Caki2 (cell line): ENCODE results near the gene DKK3. TPM values are rescaled to one million over a fixed set of nuclear protein-coding genes. Genes with fewer than 3 reads are reported as not detected.

Source experiments
- DNase-seq: peaks from one replicate; pipeline ENCODE4 v3.0.0-alpha.2; 2015; ENCODE audit warnings: low read depth
- in situ Hi-C: cut with HindIII; loops from 2 replicates; pipeline ENCODE4 v1.10.0; 2016; ENCODE audit warnings: low sequenced_read_pairs, low pct_unique_long_range_greater_than_20kb, mixed read lengths
- total RNA-seq: library from RNA; depleted of rRNA; stranded (reverse); fragments of >200 nt; shearing (Covaris generic); gene quantifications from 2 replicates; pipeline ENCODE4 v1.2.3, GENCODE V29; 2014; ENCODE audit warnings: low replicate concordance; rRNA removed

The DKK3 gene
- total RNA-seq = 54.2 and 67.3 TPM in 2 replicates

DNA sequence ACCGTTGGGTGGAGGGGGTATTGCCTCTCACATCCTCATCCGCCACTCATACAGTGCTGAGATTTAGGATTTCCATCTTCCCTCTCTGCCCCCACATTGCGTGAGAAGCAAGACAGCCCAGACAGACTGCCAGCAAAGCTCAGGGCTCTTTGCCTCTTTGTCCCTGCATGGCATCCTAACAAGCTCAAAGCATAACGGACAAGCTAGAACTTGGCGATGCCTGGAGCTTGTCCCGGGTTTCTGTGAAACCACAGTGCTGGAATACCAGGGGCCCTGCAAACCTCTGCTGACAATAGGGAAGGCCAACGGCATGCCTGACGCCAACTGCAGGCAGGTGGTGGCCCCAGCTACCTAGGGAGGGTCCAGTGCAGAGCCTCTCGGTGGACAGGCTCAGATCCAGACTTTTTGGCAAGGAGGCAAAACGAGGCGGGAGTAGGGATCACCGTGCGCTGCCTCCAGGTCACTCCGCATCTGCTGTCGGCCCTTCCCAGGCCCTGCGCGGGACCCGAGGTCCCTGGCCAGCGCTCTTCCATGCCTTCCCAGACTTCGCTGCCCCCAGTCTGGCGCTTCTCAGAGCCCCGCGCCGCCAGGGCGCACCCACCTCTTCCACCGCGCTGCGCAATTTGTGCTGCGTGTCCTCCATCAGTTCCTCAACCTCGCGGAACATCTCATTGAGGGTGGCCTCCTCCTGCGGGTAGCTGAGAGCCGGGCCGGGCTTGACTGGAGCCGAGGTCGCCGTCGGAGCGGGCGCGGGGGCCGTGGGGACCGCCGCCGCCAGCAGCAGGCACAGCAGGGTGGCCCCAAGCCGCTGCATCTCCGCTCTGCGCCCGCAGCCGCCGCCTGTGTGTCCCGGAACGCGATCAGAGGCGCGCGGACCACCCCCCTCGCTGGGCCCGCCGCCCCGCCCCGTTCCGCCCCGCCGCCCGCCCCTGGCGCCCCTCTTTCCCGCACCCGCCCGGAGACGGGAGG is at the start of gene DKK3:
Gene DKK3, minus strand, starts transcription at position 858 of the 969 bp plus-strand sequence. Its CDS starts 44 bp downstream, at position 814.
- no peak for DNase-seq

DNA sequence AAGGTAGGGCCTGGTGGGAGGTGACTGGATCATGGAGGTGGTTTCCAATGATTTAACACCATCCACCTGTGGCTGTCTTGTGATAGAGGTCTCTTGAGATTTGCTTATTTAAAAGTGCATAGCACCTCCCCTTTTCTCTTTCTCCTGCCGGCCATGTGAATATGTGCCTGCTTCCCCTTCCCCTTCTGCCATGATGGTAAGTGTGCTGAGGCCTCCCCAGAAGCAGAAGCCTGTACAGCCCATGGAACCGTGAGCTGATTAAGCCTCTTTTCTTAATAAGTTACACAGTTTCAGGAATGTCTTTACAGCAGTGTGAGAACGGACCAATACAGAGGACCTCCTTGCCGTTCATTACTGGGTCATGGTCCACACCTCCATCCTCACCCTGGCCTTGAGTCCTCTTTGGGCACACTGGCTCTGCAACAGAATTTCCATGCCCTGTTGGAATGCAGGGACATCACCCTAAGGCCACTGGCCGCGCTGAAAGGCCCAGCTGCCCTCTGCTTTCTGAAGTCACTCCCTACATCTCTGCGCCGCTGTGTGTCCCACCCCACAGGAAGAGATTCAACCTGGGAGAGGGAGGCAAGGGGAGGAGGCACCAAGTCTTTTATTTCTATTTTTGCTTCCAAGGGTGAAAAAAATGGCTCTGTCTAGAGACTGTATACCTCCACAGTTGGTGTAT is 49.0 kb upstream of the DKK3 start:
- in situ Hi-C loops = no loop called here
- DNase-seq = no peak

More for the DNA sequence above, at the start of gene DKK3:
- in situ Hi-C loops = no loop called here

DNA sequence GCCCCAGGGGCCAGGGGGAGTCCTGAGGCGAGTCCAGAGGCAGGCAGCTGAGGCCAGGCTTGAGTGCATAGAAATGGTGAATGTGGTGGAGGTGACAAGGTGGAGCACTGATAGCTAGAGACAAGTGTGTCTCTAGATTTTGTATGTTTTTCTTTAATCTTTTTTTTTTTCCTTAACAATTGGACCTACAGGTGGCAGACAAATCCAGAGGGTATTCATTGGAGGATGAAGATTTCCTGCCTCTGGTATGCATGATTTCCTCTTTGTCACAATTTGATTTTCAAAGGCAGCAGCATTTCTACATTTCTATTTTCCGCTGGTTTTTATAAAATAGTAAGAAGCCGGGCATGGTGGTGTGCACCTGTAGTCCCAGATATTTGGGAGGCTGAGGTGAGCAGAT is 47.7 kb upstream of the DKK3 start:
- DNase-seq = no peak
- in situ Hi-C loops = no loop called here

DNA sequence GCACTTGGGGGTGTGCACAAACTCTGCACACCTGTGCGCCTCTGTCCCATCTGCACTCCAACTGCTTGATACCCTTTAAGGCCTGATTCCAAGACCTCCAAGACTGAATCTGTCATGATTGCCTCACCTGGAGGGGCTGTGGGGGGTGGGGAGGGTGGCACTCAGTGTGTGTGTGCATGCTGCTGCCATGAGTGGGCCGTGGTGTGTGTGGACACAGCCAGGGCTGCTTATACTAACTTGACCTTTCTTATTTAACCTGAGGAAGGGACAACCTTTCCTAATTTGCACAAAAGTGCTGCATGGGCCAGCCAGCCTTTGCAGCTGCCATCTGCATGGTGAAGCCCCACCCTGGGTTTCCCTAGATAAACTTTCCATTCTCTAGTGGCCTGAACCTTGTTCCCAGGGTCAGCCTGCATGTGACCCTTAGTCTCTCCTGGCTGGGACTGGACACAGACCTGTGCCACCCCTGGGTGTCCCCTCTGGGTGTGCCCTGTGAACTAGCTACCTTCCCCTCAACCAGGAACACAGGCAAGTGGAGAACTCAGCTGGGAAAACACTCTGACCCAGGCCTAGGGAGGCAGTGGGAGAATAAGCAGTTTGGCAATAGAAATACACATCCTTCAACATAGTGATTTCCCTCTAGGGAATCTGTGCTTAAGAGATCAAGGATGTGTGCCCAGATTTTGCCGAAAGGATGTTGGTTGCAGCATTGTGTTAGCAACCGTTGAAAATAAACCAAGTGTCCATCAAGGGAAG is 45.4 kb upstream of the DKK3 start:
- no peak for DNase-seq

DNA sequence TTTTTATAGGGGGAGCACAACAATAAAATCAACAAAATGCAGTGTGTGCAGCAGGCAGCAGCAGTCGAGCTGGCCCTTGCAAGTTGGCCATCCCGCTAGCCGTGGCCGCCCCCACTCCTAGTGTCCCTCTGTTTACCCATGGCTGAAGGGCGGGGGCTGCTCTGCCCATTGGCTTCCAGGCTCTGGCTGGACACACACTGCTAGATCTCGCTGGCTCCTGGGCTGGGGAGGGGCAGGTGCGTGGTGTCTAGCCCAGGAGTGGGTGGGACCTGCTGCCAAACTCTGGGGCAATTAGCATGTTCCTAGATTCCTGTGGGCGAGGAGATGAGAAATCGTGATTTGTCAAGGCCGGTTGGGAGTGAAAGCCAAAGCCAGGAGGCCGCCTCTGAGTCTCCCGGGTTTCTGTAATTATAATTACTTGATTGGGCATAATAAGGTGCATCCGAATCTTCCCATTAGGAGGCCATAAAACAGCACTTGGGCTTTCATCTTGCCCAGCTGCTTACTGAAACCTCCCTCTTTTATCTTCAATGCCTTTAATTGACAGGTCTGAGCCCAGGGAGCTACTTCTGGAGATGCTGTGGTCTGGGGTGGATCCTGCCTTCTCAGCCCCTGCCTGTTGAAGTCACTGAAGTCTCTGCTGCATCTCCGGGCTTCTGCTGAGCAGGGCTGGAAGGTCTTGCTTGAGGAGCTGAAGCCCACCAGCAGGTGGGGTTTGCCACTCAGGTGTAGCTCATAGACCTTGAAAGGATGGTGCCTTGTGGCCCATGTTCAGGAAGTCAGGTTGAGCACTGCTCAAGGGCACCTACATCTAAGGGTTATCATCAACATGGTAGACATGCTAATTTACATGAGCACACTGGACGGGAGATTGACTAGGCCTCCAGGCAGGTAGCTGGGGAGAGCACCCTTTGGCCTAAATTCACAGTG is 44.5 kb upstream of the DKK3 start:
- no peak for DNase-seq
- in situ Hi-C loops = no loop called here

More for the DNA sequence above, 45.4 kb upstream of the DKK3 start:
- in situ Hi-C loops = no loop called here

DNA sequence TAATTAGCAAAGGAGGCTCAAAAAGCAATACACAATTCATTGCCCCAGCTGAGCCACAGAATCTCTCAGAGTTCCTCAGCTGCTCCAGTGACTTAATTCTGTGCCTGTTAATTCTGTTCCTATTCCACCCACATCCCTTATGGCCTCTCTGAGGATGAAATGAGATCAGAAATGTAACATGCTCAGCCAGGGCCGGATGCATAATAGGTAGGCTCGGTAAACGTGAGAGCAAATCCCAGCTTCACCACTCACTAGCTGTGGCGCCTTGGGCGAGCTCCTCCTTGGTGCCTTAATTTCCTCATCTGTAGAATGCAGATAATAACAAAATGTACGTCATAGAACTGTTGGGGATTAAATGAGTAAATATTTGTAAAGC is 42.8 kb upstream of the DKK3 start:
- in situ Hi-C loops = no loop called here
- DNase-seq = no peak

DNA sequence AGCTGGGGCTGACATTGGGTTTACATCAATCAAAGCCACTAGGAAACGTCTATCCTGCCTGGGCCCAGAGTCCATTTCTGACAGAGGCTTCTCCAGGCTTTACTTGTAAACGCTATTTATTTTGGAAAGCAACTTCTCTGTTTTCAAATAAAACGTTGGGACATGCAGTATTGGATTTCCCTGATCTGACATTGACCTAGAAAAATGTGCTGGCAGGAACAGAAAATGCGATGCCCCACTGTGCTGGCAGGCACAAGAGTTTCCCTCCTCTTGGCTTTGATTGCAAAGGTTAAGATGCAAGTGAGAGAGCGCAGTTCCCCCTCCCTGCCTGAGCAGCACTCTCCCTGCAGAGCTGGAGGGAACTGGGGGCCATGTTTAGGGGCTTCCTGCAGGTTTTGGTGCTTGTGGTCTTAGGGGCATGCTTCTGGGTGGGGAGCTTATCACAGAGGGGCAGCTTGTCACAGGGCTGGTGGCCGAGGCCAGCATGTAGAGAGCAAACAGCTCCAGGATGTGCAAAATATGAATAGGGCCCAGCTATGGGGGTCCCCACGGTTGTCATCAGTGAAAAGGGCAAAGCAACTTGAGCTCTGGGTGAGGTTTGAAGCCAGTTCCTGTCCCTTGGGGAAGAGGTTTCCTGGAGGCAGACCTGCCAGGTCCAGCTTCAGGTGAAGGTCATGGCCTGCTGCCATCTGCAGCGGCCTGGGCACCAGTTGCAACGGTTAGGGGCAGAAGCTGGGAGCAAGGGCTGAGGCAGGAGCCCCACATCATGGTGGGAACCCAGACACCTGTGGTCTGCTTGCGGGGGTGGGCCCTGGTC is 42.3 kb upstream of the DKK3 start:
- no peak for DNase-seq
- in situ Hi-C loops = no loop called here

DNA sequence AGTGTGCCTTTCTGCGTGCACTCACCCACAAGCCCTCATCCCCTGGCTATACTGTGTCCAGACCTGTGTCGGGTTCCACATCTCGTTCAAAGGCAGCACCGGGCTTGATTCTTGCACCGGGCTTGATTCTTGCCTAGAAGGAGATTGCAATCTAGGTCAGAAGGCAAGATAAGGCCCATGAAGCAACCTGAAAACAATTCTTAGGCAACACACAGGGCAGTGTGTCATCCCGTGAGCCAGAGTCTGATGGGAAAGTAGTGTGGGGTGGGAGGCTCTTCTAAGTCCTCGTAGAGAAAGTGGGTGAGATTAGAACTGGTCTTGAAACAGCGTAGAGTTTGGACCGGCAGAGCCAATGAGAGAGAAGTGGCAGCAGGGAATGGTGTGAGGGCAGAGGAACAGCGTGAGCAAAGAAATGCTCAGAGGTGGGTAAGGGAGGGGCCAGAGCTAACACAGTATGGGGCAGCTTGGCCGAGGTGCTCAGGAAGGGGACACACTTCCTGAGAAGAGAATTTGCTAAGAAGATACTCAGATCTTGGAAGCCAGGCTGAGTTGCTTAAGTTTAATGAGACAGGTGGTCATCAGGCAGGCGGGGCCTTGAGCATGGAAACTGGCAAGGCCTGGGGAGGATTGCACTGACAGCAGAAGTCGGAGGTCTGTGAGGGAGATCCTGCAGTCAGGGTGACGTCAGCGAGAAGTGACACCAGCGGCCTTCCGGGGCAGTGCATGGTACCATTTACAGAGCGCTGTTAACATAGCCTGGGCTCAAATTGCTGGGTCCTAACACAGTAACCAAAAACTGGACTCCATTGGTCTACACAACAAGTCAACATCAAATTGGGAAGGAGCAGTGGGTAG is 40.7 kb upstream of the DKK3 start:
- DNase-seq = no peak
- in situ Hi-C loops = no loop called here

DNA sequence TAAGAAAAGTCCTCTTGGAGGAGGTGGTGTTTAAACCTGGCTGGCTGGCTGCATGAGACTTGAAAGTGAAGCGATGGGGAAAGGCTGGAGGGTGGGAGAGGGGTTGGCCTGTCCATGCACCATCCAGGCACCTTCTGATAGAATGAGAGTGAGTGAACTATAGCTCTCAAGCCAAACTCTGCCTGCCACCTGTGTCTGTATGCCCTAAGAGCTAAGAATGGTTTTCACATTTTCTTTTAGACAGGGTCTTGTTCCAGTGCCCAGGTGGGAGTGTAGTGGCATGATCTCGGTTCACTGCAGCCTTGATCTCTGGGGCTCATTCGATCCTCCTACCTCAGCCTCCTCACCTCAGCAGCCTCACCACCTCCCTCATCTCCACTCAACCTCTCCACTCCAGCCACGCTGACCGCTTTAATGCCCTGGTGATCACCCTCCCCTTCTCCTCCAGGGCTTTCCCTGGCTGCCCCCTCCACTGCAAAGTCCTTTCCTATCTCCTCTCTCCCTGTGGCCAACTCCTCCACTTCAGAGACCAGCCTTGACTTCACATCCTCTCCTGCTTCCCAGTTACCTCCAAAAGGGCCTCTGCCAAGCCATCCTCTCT is 38.3 kb upstream of the DKK3 start:
- no peak for DNase-seq
- in situ Hi-C loops = no loop called here

DNA sequence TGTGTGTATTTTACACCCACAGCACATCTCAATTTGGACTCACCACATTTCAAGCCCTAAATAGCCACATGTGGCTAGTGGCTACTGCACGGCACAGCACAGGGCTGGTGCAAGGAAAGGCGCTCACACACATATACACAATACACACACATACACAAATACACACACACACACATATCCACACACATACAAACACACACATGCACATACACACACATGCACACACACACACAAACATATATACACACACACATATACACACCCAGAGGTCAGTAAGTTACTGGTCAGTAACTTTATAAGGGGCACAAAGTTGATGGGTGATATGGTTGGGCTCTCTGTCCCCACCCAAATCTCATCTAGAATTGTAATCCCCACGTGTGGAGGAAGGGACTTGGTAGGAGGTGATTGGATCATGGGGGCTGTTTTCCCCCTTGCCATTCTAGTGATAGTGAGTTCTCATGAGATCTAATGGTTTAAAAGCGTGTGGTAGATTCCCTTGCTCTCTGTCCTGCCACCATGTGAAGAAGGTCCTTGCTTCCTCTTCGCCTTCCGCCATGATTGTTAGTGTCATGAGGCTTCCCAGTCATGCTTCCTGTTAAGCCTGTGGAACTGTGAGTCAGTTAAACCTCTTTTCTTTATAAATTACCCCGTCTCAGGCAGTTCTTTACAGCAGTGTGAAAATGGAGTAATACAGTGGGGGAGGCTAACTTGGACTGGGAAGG is 37.6 kb upstream of the DKK3 start:
- in situ Hi-C loops = no loop called here
- DNase-seq = no peak

DNA sequence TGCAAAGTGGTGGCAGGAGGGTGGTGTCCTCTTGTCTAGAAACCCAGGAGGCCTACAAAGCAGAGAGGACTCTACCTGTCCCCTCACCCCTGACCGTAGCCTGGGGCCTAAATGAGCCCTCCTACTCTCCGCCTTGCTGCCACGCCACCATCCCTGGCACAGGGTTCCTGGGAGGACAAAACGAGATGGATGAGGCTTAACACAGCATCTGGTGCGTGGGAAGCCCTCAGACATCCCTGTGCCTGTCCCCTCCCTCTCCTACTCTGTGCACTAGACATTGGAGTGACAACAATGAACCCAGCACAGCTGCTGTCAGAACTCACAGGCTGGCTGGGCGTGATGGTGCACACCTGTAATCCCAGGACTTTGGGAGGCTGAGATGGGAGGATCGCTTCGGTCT is 36.4 kb upstream of the DKK3 start:
- DNase-seq = no peak
- in situ Hi-C loops = no loop called here

DNA sequence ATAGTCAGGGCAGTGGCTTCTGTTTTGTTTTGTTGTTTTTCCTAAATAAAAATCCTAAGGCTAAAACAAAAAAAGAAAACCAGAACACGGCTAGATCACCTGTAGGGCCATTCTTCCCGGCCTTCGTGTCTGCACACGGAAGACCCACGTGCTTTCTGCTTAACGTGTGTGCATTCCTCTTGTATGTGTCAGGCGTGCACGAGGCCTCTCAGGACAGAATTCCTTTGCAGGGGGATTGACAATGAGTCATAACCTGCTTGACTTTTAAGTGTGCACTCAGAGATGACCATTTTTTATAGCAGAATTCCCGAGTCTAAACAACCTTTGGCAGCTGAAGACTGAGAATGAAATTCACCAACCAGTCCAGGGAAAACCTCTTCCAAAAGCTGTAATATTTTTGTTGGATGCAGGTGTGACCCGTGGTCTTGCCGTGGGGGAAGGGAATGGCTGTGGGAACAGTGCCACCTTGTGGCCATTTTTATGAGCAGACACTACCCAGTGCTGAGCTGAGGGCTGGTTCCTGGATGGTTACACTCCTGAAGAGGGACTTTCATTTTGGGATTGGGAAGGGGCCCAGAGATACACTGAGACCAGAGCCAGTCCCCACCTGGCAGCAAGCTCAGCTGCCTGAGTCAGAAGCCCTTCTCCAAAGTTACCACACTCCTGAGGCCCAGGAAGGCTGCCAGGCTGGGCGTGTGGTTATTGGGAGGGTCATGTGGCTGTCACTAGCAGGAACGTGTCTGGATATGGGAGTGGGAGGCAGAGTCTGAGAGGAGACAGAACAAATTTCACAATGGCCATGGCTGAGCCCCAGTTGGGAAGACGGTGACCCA is 35.7 kb upstream of the DKK3 start:
- in situ Hi-C loops = no loop called here

DNA sequence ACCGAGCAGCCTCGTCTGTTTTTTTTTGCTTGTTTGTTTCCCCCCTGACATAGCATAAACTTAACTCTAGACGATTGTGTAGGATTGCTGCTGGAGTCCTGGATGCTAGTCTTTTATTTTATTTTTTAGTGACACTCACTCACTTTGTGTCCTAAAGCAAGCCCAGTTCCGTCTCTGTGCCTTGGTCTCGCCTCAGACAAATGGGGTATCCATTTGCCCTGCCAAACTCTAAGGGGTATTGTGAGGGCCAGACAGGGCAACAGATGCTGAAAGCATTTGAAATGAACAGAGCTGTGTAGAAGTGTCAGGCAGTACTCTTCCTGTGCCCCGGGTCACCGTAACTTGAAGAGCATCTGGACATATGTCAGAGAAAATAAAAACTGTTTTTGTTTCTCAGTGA is 34.8 kb upstream of the DKK3 start:
- no peak for DNase-seq
- in situ Hi-C loops = no loop called here

More for the DNA sequence above, 35.7 kb upstream of the DKK3 start:
- peak; percentile 96 for DNase-seq

DNA sequence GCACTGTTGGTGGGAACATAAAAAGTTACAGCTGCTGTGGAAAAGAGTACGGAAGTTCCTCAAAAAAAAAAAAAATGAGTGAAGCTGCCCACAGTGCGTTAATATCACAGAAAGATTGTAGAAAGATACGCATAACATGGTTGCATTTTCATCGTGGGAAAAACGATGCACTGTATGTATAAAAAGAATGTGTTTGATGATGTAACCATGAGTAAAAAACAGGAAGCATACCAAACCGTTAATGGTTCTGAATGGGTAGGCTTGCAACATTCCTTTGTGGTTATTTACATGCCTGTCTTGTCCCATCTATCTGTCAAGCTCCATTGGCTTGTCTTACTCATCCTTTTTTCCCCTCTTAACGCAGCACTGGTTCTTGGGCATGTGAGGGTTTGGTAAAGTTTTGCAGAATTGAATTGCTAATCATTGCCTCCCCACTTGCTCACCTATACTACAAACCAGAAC is 33.8 kb upstream of the DKK3 start:
- in situ Hi-C loops = no loop called here
- peak; percentile 92 for DNase-seq
